Activated B cell treated with CpG ODN at 0.5 μM for 24 hours (primary cell): ENCODE results near the gene TBCCD1. TPM values are rescaled to one million over a fixed set of nuclear protein-coding genes. Genes with fewer than 3 reads are reported as not detected.

Experiments
- ATAC-seq: fragments of 200-7000 bp; cut with Tn5 transposase; one replicate; pipeline ENCODE4 v1.10.0; 2021; ENCODE audit warnings: low read depth, mild to moderate bottlenecking, moderate library complexity
- CTCF ChIA-PET: fragments of 350-600 bp; sonication (Branson Sonifier 250); formaldehyde crosslinking; loops from one replicate; lab custom pipeline; 2021; ENCODE audit warnings: antibody characterized with exemption; lab: Charles Lee
- POLR2A ChIA-PET: fragments of 350-600 bp; sonication (Branson Sonifier 250); formaldehyde crosslinking; loops from one replicate; lab custom pipeline; 2021; ENCODE audit warnings: antibody characterized with exemption; lab: Charles Lee
- DNase-seq: peaks from one replicate; pipeline ENCODE4 v3.0.0; 2022
- H3K27ac Mint-ChIP-seq: one replicate; pipeline ENCODE4 v1.8.0; 2020; ENCODE audit warnings: mixed read lengths
- H3K27me3 Mint-ChIP-seq: one replicate; pipeline ENCODE4 v1.8.0; 2021; ENCODE audit warnings: mixed read lengths
- H3K36me3 Mint-ChIP-seq: one replicate; pipeline ENCODE4 v1.8.0; 2021; ENCODE audit warnings: low read depth, mixed read lengths
- H3K4me1 Mint-ChIP-seq: one replicate; pipeline ENCODE4 v1.8.0; 2021; ENCODE audit warnings: mixed read lengths
- H3K4me3 Mint-ChIP-seq: one replicate; pipeline ENCODE4 v1.8.0; 2020; ENCODE audit warnings: mild to moderate bottlenecking, mixed read lengths
- H3K9me3 Mint-ChIP-seq: one replicate; pipeline ENCODE4 v1.8.0; 2020; ENCODE audit warnings: mixed read lengths
- CTCF ChIP-seq: fragments of 200-600 bp; IDR thresholded peaks from one replicate; pipeline ENCODE4 v1.8.0; 2022; ENCODE audit warnings: antibody characterized with exemption, mild to moderate bottlenecking
- intact Hi-C: fragments of 100-400 bp; cut with micrococcal nuclease; formaldehyde crosslinking; loops from one replicate; pipeline ENCODE4 v1.15.1; 2024
- total RNA-seq: library from RNA; stranded (reverse); gene quantifications from 2 replicates; pipeline ENCODE4 v1.2.3, GENCODE V29; 2022

The TBCCD1 gene
- total RNA-seq, 1 donor from 2014 or later, result 15.4 TPM

- H3K36me3 Mint-ChIP-seq, result no peaks in the 10 kb centered on the region
- peaks cover 75% of the 10 kb centered on the region for H3K4me1 Mint-ChIP-seq
- ATAC-seq (no peak), DNase-seq (no peak)
- POLR2A ChIA-PET, result interaction anchor here (1.3 to 6.5 kb wide), 2 partner anchors 10 to 18 kb away, joined by 4 to 50 read pairs; no protein-coding TSS in a partner anchor
- no peaks in the 10 kb centered on the region for H3K9me3 Mint-ChIP-seq
- intact Hi-C loops, result loop anchor here (5.0 kb wide), 1 partner anchor 154 kb away; the partner anchor contains the start of gene DGKG
- H3K27ac Mint-ChIP-seq, result no peak overlapping the region
- no peak for TF ChIP-seq CTCF
- no peak overlapping the region for H3K4me3 Mint-ChIP-seq
- CTCF ChIA-PET, result interaction anchor here (1.2 to 1.4 kb wide), 2 partner anchors 13 to 17 kb away, joined by 3 read pairs; no protein-coding TSS in a partner anchor
- peaks cover 7% of the 10 kb centered on the region for H3K27me3 Mint-ChIP-seq
These were observed 50.5 kb downstream of the TBCCD1 start for GRCh38 chr3:186516646-186517045.

GRCh38 chr3:186515125-186515524, 52.0 kb downstream of the TBCCD1 start:
- Mint-ChIP-seq H3K4me1 (peaks cover 75% of the 10 kb centered on the region), H3K4me3 (no peak overlapping the region), H3K9me3 (no peaks in the 10 kb centered on the region), H3K27me3 (peaks cover 7% of the 10 kb centered on the region), H3K27ac (no peak overlapping the region), H3K36me3 (no peaks in the 10 kb centered on the region)
- intact Hi-C loops, result loop anchor here (5.0 kb wide), 1 partner anchor 153 kb away; the partner anchor contains the start of gene DGKG
- ATAC-seq (no peak), DNase-seq (no peak)
- POLR2A ChIA-PET, result no interaction called here
- TF ChIP-seq CTCF, result no peak
- CTCF ChIA-PET, result no interaction called here

- H3K4me1 Mint-ChIP-seq, result peaks cover 74% of the 10 kb centered on the region
- no peaks in the 10 kb centered on the region for H3K36me3 Mint-ChIP-seq
- no peak overlapping the region for H3K27ac Mint-ChIP-seq
- ATAC-seq (no peak), DNase-seq (no peak)
- TF ChIP-seq CTCF, result no peak
- intact Hi-C loops, result loop anchor here (5.0 kb wide), 3 partner anchors 87 to 152 kb away; partner anchors contain the start of gene DGKG
- ChIA-PET CTCF (no interaction called here), POLR2A (no interaction called here)
- H3K9me3 Mint-ChIP-seq, result no peaks in the 10 kb centered on the region
- H3K4me3 Mint-ChIP-seq, result no peak overlapping the region
- H3K27me3 Mint-ChIP-seq, result peaks cover 7% of the 10 kb centered on the region
These were observed 52.7 kb downstream of the TBCCD1 start for GRCh38 chr3:186514296-186515002.

- ATAC-seq, result no peak
- Mint-ChIP-seq H3K9me3 (no peaks in the 10 kb centered on the region), H3K36me3 (no peaks in the 10 kb centered on the region), H3K4me1 (peaks cover 66% of the 10 kb centered on the region), H3K4me3 (no peak overlapping the region), H3K27ac (no peak overlapping the region), H3K27me3 (peaks cover 7% of the 10 kb centered on the region)
- DNase-seq, result no peak
- intact Hi-C loops, result loop anchor here (5.0 kb wide), 2 partner anchors 86 to 101 kb away; no protein-coding TSS in a partner anchor
- POLR2A ChIA-PET, result no interaction called here
- TF ChIP-seq CTCF, result no peak
- CTCF ChIA-PET, result interaction anchor here (0.7 to 1.3 kb wide), 3 partner anchors 21 to 570 kb away, joined by 3 to 4 read pairs (median 3); no protein-coding TSS in a partner anchor
These were observed 53.8 kb downstream of the TBCCD1 start for GRCh38 chr3:186513386-186513785.
